ENCODE data around the gene IGFN1. TPM values are rescaled to one million over a fixed set of nuclear protein-coding genes. Genes with fewer than 3 reads are reported as not detected.
"Not testable (repeated sequence)": the region's sequence is repeated elsewhere in the genome, so short reads cannot be mapped to it uniquely, and the experiment has no call there.

IGFN1 gene
- total and polyA plus RNA-seq, 8 donors, result 0.60 to 3.0 (median 0.95) TPM

GRCh38 chr1:201154389-201155165 is 36.0 kb upstream of the IGFN1 start, which contains the start of gene TMEM9:
Gene TMEM9, minus strand, starts transcription at chr1:201154474. Its CDS starts 551 bp downstream, at chr1:201153923.
- DNase-seq, result peak; percentile 96 to 99 (median 98)
- intact Hi-C loops (cut with DNase I), result no loop called here
- Histone ChIP-seq H3K36me3 (peaks cover 0 to 4% of the 10 kb centered on the region in 2 donors), H3K27ac (peak within 1 kb of the TSS; percentile 31 to 71), H3K9me3 (no peaks in the 10 kb centered on the region), H3K27me3 (no peaks in the 10 kb centered on the region), H3K4me1 (peaks cover 6 to 21% of the 10 kb centered on the region in 2 donors), H3K4me3 (peak within 1 kb of the TSS; percentile 69 to 86)
- ATAC-seq, result peak; percentile 96
- TF ChIP-seq, protein P1, sequence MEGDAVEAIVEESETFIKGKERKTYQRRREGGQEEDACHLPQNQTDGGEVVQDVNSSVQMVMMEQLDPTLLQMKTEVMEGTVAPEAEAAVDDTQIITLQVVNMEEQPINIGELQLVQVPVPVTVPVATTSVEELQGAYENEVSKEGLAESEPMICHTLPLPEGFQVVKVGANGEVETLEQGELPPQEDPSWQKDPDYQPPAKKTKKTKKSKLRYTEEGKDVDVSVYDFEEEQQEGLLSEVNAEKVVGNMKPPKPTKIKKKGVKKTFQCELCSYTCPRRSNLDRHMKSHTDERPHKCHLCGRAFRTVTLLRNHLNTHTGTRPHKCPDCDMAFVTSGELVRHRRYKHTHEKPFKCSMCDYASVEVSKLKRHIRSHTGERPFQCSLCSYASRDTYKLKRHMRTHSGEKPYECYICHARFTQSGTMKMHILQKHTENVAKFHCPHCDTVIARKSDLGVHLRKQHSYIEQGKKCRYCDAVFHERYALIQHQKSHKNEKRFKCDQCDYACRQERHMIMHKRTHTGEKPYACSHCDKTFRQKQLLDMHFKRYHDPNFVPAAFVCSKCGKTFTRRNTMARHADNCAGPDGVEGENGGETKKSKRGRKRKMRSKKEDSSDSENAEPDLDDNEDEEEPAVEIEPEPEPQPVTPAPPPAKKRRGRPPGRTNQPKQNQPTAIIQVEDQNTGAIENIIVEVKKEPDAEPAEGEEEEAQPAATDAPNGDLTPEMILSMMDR (IDR thresholded peaks at IDR 0.05), result no peak

- Histone ChIP-seq H3K4me3 (no peak overlapping the region), H3K36me3 (peaks cover 0 to 4% of the 10 kb centered on the region in 2 donors), H3K27ac (no peak overlapping the region), H3K9me3 (no peaks in the 10 kb centered on the region), H3K4me1 (peaks cover 6 to 21% of the 10 kb centered on the region in 2 donors), H3K27me3 (no peaks in the 10 kb centered on the region)
- TF ChIP-seq, protein P1 (IDR thresholded peaks at IDR 0.05), result no peak
- no peak for ATAC-seq
- DNase-seq, result no peak
- intact Hi-C loops (cut with DNase I), result no loop called here
These were observed 35.3 kb upstream of the IGFN1 start for GRCh38 chr1:201155354-201155753.

GRCh38 chr1:201156346-201156745 is 34.3 kb upstream of the IGFN1 start:
- peaks cover 0 to 4% of the 10 kb centered on the region in 2 donors for H3K36me3 ChIP-seq
- no peak overlapping the region for H3K27ac ChIP-seq
- intact Hi-C loops (cut with DNase I), result no loop called here
- peaks cover 6 to 21% of the 10 kb centered on the region in 2 donors for H3K4me1 ChIP-seq
- DNase-seq (no peak), ATAC-seq (no peak)
- no peaks in the 10 kb centered on the region for H3K9me3 ChIP-seq
- no peaks in the 10 kb centered on the region for H3K27me3 ChIP-seq
- H3K4me3 ChIP-seq, result no peak overlapping the region
- TF ChIP-seq, protein P1 (IDR thresholded peaks at IDR 0.05), result no peak

DNA sequence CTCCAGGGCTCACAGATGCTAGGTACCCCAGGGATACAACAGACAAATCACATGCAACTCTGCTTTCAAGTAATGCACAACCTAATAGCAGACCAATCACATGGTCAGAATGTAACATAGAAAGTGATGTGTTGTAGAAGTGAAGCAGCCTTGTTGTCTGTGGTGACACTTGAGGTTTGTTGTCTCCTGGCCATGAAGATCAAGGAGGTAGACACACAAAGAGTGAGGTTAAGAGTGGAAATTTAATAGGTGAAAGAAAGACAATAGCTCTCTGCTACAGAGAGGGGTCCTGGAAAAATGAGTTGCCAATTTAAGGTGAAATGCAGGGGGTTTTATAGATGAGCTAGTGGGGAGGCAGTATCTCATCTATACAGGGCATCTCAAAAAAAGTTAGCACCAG is 33.8 kb upstream of the IGFN1 start:
- no peak for DNase-seq
- no peaks in the 10 kb centered on the region for H3K9me3 ChIP-seq
- H3K36me3 ChIP-seq, result no peaks in the 10 kb centered on the region
- H3K27ac ChIP-seq, result no peak overlapping the region
- intact Hi-C loops (cut with DNase I), result no loop called here
- no peaks in the 10 kb centered on the region for H3K27me3 ChIP-seq
- ATAC-seq, result no peak
- TF ChIP-seq, protein P1 (IDR thresholded peaks at IDR 0.05), result no peak
- no peak overlapping the region for H3K4me3 ChIP-seq
- peaks cover 6 to 21% of the 10 kb centered on the region in 2 donors for H3K4me1 ChIP-seq

DNA sequence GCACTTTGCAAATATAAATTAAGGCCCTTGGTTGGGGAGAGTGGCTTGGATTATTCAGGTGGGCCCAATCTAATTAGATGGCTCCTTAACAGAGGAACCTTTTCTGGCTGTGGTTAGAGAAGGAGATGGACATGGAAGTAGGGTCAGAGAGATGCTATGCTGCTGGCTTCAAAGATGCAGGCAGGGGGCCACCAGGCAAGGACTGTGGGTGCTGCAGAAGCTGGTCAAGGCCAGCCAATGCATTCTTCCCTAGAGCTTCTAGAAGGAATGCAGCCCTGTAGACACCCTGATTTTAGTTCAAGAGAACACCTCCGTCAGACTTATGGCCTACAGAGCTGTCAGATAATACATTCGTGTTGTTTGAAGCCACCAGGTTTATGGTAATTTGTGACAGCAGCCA is 32.7 kb upstream of the IGFN1 start:
- H3K27me3 ChIP-seq, result no peaks in the 10 kb centered on the region
- no peak overlapping the region for H3K27ac ChIP-seq
- DNase-seq (no peak), ATAC-seq (no peak)
- H3K9me3 ChIP-seq, result no peaks in the 10 kb centered on the region
- intact Hi-C loops (cut with DNase I), result no loop called here
- no peaks in the 10 kb centered on the region for H3K36me3 ChIP-seq
- no peak overlapping the region for H3K4me3 ChIP-seq
- H3K4me1 ChIP-seq, result peaks cover 6 to 18% of the 10 kb centered on the region in 2 donors
- TF ChIP-seq, protein P1 (IDR thresholded peaks at IDR 0.05), result no peak

- H3K4me3 ChIP-seq; H3K9me3 ChIP-seq; H3K27me3 ChIP-seq; intact Hi-C loops (cut with DNase I); H3K4me1 ChIP-seq; H3K36me3 ChIP-seq; ATAC-seq; H3K27ac ChIP-seq: not testable (repeated sequence)
- peak in 1 of 4 donors; percentile 33 for DNase-seq
These were observed 27.6 kb upstream of the IGFN1 start for GRCh38 chr1:201163036-201163435.

Measured in left lung (tissue), 10 donors.